ENCODE measurements around the gene GRID2.

DNA sequence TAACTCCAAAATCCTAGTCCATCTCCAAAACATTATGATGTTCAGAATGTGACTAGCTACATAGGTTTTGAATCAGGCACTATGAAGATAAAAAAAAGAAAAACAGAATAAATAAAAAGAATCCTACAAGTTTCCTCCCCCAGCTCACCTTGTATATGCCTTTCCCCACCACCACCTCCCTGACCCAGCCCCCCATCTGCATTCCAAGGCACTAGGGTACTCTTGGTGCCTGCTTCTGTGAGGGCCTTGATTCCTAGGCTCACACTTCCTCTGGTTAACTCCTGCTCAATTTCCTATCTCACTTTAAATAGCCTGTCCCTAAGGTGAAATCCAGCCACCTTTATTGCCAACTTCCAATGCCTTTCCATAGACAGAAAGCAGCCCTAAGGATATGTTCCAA lies 1346.1 kb downstream of the GRID2 start:
- TF ChIP-seq MAX (IDR thresholded peaks at IDR 0.05) (no peak), SP1 (IDR thresholded peaks at IDR 0.05) (no peak), NR2F2 (IDR thresholded peaks at IDR 0.05) (no peak), EGR1 (IDR thresholded peaks at IDR 0.05; ENCODE audit: low read depth in 2 of 2) (no peak)
- TF ChIP-seq, protein P1, sequence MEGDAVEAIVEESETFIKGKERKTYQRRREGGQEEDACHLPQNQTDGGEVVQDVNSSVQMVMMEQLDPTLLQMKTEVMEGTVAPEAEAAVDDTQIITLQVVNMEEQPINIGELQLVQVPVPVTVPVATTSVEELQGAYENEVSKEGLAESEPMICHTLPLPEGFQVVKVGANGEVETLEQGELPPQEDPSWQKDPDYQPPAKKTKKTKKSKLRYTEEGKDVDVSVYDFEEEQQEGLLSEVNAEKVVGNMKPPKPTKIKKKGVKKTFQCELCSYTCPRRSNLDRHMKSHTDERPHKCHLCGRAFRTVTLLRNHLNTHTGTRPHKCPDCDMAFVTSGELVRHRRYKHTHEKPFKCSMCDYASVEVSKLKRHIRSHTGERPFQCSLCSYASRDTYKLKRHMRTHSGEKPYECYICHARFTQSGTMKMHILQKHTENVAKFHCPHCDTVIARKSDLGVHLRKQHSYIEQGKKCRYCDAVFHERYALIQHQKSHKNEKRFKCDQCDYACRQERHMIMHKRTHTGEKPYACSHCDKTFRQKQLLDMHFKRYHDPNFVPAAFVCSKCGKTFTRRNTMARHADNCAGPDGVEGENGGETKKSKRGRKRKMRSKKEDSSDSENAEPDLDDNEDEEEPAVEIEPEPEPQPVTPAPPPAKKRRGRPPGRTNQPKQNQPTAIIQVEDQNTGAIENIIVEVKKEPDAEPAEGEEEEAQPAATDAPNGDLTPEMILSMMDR (IDR thresholded peaks at IDR 0.05; ENCODE audit: low read depth, low read length, missing input control), result no peak
- TF ChIP-seq, protein P2, sequence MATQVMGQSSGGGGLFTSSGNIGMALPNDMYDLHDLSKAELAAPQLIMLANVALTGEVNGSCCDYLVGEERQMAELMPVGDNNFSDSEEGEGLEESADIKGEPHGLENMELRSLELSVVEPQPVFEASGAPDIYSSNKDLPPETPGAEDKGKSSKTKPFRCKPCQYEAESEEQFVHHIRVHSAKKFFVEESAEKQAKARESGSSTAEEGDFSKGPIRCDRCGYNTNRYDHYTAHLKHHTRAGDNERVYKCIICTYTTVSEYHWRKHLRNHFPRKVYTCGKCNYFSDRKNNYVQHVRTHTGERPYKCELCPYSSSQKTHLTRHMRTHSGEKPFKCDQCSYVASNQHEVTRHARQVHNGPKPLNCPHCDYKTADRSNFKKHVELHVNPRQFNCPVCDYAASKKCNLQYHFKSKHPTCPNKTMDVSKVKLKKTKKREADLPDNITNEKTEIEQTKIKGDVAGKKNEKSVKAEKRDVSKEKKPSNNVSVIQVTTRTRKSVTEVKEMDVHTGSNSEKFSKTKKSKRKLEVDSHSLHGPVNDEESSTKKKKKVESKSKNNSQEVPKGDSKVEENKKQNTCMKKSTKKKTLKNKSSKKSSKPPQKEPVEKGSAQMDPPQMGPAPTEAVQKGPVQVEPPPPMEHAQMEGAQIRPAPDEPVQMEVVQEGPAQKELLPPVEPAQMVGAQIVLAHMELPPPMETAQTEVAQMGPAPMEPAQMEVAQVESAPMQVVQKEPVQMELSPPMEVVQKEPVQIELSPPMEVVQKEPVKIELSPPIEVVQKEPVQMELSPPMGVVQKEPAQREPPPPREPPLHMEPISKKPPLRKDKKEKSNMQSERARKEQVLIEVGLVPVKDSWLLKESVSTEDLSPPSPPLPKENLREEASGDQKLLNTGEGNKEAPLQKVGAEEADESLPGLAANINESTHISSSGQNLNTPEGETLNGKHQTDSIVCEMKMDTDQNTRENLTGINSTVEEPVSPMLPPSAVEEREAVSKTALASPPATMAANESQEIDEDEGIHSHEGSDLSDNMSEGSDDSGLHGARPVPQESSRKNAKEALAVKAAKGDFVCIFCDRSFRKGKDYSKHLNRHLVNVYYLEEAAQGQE (IDR thresholded peaks at IDR 0.05), result no peak

All from liver (tissue), 3 donors.